ENCODE measurements around the gene KLK12. TPM values are rescaled to one million over a fixed set of nuclear protein-coding genes. Genes with fewer than 3 reads are reported as not detected.
"Not testable (repeated sequence)": the region's sequence is repeated elsewhere in the genome, so short reads cannot be mapped to it uniquely, and the experiment has no call there.

Gene KLK12
- total RNA-seq, 2 experiments from 2014 or later, result not detected

DNA sequence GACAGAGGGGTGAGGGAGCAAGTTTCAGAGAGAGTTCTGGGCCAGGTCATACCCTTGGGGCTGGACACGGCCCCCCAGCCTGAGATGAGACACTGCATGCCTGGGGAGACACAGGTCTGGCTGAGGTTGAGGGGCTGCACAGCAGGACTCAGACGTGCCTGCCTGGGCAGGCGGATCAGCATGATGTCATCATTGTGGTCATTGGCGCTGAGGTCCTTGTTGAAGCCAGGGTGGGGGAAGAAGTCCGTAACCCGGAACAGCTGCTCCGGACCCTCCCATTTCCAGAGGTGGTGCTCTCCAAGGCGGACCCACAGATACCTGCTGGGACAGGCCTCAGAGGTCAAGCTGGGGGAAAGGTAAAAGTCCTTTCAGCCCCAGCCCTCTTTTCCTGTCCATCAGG lies 28.4 kb downstream of the KLK12 start:
- H3K9me3 Mint-ChIP-seq, result no peaks in the 10 kb centered on the region
- no peak for DNase-seq
- CTCF ChIA-PET, result no interaction called here
- peaks cover 32% of the 10 kb centered on the region for H3K27me3 Mint-ChIP-seq (ENCODE audit: low read depth)
- intact Hi-C loops (cut with micrococcal nuclease), result no loop called here
- no peaks in the 10 kb centered on the region for H3K4me1 Mint-ChIP-seq (ENCODE audit: low read depth)
- H3K36me3 Mint-ChIP-seq (ENCODE audit: low read depth), result no peaks in the 10 kb centered on the region
- H3K27ac Mint-ChIP-seq, result no peak overlapping the region
- no peak overlapping the region for H3K4me3 Mint-ChIP-seq

DNA sequence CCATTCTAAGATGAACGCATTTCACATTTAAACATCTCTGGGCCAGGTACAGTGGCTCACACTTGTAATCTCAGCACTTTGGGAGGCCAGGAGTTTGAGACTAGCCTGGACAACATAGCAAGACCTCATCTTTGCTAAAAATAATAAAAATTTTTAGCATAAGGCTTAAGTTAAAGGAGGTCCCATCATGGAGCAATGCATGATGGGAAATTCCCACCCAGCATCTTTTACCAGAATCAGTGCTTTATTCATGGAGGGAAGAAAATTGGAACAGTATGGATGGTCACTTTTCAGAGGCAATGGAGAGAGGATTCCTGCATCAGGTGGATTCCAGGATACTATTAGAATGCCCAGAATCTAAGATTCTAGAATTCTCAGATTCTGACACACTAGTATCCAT lies 29.6 kb downstream of the KLK12 start:
- H3K36me3 Mint-ChIP-seq (ENCODE audit: low read depth), result no peaks in the 10 kb centered on the region
- no peak for DNase-seq
- no peaks in the 10 kb centered on the region for H3K4me1 Mint-ChIP-seq (ENCODE audit: low read depth)
- intact Hi-C loops (cut with micrococcal nuclease), result no loop called here
- no peaks in the 10 kb centered on the region for H3K9me3 Mint-ChIP-seq
- H3K27ac Mint-ChIP-seq, result no peak overlapping the region
- H3K4me3 Mint-ChIP-seq, result no peak overlapping the region
- peaks cover 32% of the 10 kb centered on the region for H3K27me3 Mint-ChIP-seq (ENCODE audit: low read depth)
- CTCF ChIA-PET, result no interaction called here

DNA sequence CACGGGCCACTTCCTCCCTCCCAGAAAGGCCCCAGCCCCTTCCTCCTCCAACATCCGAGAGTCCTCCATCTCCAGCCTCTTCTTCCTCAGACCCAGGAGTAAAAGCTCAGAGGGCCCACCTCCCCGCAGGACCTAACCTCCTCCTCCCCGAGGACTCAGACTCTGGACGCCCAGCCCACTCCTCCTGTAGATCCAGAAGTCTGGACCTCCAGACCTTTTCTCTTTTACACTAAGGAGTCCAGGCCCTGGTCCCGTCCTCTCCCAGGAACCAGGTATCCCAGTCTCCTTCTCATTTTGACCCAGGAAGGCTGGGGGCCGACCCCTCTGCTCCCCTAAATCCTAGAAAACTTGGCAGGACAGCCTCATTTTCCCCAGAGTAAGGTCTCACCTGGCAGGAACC lies 31.5 kb downstream of the KLK12 start:
- Mint-ChIP-seq H3K9me3 (no peaks in the 10 kb centered on the region), H3K4me1 (ENCODE audit: low read depth) (no peaks in the 10 kb centered on the region), H3K27ac (no peak overlapping the region), H3K36me3 (ENCODE audit: low read depth) (no peaks in the 10 kb centered on the region), H3K27me3 (ENCODE audit: low read depth) (peaks cover 38% of the 10 kb centered on the region), H3K4me3 (no peak overlapping the region)
- intact Hi-C loops (cut with micrococcal nuclease), result no loop called here
- CTCF ChIA-PET, result no interaction called here
- no peak for DNase-seq

DNA sequence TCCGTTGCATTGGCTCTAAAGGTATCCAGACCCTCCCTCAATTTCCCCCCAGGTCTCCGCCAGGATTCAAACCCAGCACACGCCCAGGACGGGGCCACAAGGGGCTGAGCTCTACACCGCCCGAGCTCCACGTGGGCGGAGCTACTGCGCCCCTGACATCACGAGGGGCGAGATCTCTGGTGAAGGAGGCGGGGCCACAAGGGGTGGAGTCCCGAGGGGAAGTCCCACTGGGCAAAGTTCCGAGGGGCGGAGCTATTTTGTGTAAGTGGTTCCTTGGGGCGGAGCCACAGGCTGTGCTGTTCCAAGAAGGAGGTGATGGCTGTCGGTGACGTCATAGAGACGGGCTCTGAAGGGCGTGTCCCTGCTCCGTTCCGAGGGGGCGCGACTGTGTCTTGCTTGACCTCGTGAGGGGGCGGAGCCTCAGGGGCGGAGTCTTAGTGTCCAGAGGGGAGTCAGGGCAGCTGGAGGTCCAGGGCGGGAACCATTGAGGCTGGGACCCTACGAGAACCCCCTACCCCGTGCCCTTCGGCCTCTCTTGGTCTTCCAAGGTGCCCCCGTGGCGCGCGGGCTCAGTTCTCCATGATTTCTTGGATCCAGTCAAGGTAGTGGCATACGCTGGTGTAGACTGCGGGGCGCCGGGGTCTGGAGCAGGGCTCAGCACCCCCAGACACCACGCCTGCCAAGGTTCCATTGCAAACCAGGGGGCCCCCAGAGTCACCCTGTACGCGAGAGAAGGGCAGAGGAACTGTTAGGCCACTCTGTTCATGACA lies 32.1 kb downstream of the KLK12 start:
- Mint-ChIP-seq H3K4me1 (ENCODE audit: low read depth) (no peaks in the 10 kb centered on the region), H3K9me3 (no peaks in the 10 kb centered on the region), H3K4me3 (no peak overlapping the region), H3K36me3 (ENCODE audit: low read depth) (no peaks in the 10 kb centered on the region), H3K27me3 (ENCODE audit: low read depth) (peaks cover 43% of the 10 kb centered on the region), H3K27ac (no peak overlapping the region)
- intact Hi-C loops (cut with micrococcal nuclease), result no loop called here
- DNase-seq, result peak; percentile 42
- CTCF ChIA-PET, result no interaction called here

DNA sequence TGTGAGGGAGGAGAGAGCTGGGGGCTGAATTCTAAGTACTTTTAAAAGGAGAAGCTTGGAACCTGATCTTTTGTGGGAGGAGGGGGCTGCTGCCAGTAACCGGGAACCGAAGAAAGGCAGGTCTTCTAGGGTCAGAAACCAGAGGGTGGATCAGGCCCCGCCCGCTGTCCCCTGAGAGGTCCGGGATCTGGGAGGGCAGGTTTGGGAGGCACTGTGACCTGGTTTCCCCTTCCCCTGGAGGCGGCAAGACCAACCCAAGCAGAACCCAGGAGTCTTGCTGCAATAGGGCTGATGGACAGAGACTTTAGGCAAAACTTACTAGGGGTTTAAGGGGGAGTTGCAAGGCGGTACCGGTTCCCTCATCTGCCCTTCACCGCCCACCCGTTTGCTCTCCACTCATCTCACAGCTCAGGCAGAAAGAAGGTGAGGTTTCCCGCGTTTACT lies 32.7 kb downstream of the KLK12 start:
- Mint-ChIP-seq H3K4me1 (ENCODE audit: low read depth) (no peaks in the 10 kb centered on the region), H3K27ac (no peak overlapping the region), H3K9me3 (no peaks in the 10 kb centered on the region), H3K27me3 (ENCODE audit: low read depth) (peaks cover 41% of the 10 kb centered on the region), H3K4me3 (no peak overlapping the region), H3K36me3 (ENCODE audit: low read depth) (no peaks in the 10 kb centered on the region)
- intact Hi-C loops (cut with micrococcal nuclease), result no loop called here
- CTCF ChIA-PET, result no interaction called here
- DNase-seq, result no peak

DNA sequence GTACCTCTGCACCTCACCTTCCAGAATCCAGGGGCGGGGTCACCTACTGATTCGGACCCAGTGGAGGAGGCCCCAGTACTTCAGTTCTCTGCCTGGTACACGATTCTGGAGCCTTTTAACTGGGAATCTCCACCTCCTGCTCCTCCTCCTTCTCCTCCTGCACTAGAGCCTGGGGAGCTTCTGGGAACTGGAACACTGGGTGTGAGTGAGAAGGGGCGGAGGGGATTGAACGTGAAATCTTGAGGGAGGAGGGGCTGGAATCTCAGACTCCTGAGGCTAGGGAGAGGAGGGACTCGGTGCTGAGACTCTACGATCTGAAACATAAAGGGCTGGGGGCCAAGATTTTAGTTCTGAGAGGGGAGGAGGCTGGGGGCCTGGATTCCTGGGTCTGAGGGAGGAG lies 33.3 kb downstream of the KLK12 start, which contains the start of gene KLK8:
KLK8 (minus strand) TSS at position 90 of the 400 bp plus-strand sequence. CDS start 437 bp downstream, outside the sequence.
- Mint-ChIP-seq H3K9me3 (no peaks in the 10 kb centered on the region), H3K27me3 (ENCODE audit: low read depth) (peaks cover 41% of the 10 kb centered on the region)

DNA sequence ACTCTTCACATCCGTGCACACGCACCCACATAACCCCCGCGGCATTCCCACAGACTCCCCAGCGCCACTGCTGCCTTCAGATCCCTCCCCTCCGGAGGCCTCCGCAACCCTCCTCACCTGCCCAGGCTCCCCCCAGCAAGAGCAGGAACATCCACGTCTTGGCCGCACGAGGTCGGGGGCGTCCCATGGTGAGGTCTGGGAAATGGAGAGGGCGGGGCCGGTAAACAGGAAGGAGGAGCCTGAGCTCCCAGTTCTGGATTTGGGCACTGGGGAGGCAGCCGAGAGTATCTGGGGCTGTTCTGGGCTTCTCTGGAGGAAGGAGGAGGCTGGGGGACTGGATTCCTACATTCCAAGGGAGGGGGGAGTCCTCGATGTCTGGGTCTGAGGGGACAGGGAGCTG lies 33.8 kb downstream of the KLK12 start:
- Mint-ChIP-seq H3K4me3 (no peak overlapping the region), H3K36me3 (ENCODE audit: low read depth) (no peaks in the 10 kb centered on the region), H3K27ac (no peak overlapping the region), H3K9me3 (no peaks in the 10 kb centered on the region), H3K27me3 (ENCODE audit: low read depth) (peaks cover 37% of the 10 kb centered on the region), H3K4me1 (ENCODE audit: low read depth) (no peaks in the 10 kb centered on the region)
- CTCF ChIA-PET, result no interaction called here
- intact Hi-C loops (cut with micrococcal nuclease), result no loop called here
- no peak for DNase-seq

More for the DNA sequence above, 33.3 kb downstream of the KLK12 start, which contains the start of gene KLK8:
- no peak within 1 kb of the TSS for H3K4me3 Mint-ChIP-seq
- CTCF ChIA-PET, result no interaction called here
- no peak for DNase-seq
- no peak within 1 kb of the TSS for H3K27ac Mint-ChIP-seq
- no peaks in the 10 kb centered on the region for H3K4me1 Mint-ChIP-seq (ENCODE audit: low read depth)
- intact Hi-C loops (cut with micrococcal nuclease), result no loop called here
- H3K36me3 Mint-ChIP-seq (ENCODE audit: low read depth), result no peaks in the 10 kb centered on the region

DNA sequence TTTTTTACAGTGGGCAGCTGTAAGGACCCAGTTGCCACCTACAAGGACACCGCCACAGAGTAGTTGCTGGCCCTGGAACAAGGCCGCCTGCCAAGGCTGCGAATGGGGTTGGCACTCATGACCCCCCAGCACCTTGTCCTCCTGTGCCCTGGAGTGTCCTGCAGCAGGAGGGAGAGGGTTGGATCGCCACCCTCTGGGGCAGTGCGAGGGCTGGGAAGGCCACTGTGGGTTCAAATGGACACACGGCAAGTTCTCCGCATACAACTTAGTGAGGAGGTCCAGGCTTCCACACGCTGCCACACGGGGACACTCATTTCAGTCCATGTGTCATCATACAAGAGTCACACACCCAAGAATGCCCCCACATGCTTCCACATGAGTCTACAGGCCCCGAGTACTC lies 34.4 kb downstream of the KLK12 start:
- H3K9me3 Mint-ChIP-seq, result no peaks in the 10 kb centered on the region
- H3K27ac Mint-ChIP-seq, result no peak overlapping the region
- no peak overlapping the region for H3K4me3 Mint-ChIP-seq
- intact Hi-C loops (cut with micrococcal nuclease), result no loop called here
- CTCF ChIA-PET, result no interaction called here
- H3K36me3 Mint-ChIP-seq (ENCODE audit: low read depth), result no peaks in the 10 kb centered on the region
- H3K27me3 Mint-ChIP-seq (ENCODE audit: low read depth), result peaks cover 37% of the 10 kb centered on the region
- no peak for DNase-seq
- H3K4me1 Mint-ChIP-seq (ENCODE audit: low read depth), result no peaks in the 10 kb centered on the region

DNA sequence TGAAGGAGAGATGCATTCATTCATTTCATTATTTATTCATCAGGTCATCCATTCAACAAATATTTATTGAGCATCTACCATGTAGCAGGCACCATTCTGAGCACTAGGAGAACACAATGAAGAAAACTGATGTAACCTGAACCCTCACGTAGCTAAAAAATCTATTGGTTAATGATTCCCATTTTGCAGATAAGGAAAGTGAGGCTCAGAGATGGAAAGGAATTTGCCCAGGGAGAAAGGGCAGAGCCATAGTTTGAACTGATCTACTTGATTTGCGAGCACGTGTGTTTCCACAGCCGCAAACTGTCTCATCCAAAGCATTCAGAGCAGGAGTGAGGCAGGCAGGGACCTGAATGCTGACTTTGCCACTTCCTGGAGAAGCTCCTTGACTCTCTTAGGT lies 36.1 kb downstream of the KLK12 start:
- Mint-ChIP-seq H3K4me1 (ENCODE audit: low read depth) (no peaks in the 10 kb centered on the region), H3K27ac (no peak overlapping the region), H3K9me3 (no peaks in the 10 kb centered on the region), H3K36me3 (ENCODE audit: low read depth) (no peaks in the 10 kb centered on the region), H3K4me3 (no peak overlapping the region), H3K27me3 (ENCODE audit: low read depth) (peaks cover 35% of the 10 kb centered on the region)
- no peak for DNase-seq
- CTCF ChIA-PET, result interaction anchor here (0.6 kb wide), 1 partner anchor 68 kb away, joined by 3 read pairs; no protein-coding TSS in a partner anchor
- intact Hi-C loops (cut with micrococcal nuclease), result no loop called here

DNA sequence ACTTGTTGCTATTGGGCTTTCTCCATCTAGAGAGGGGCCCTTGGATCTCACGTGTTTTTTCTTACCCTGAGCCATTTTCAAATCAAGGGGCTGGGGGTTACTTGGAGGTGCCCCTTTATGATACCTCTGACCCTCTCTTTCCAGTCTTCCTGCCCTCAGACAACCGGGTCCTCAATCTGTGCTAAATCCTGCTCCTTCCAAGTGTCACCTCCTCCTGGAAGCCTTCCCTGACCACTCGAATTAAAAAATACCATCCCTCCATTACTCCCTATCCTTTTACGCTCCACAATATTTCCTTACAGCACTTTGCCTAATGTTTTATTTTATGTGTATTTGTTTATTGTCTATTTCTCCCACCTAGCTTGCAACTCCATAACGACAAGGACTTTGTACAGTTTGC lies 36.7 kb downstream of the KLK12 start:
- CTCF ChIA-PET, result no interaction called here
- Mint-ChIP-seq H3K27ac (no peak overlapping the region), H3K4me3 (no peak overlapping the region), H3K9me3 (no peaks in the 10 kb centered on the region), H3K27me3 (ENCODE audit: low read depth) (peaks cover 35% of the 10 kb centered on the region), H3K36me3 (ENCODE audit: low read depth) (no peaks in the 10 kb centered on the region), H3K4me1 (ENCODE audit: low read depth) (no peaks in the 10 kb centered on the region)
- DNase-seq, result no peak
- intact Hi-C loops (cut with micrococcal nuclease), result no loop called here

DNA sequence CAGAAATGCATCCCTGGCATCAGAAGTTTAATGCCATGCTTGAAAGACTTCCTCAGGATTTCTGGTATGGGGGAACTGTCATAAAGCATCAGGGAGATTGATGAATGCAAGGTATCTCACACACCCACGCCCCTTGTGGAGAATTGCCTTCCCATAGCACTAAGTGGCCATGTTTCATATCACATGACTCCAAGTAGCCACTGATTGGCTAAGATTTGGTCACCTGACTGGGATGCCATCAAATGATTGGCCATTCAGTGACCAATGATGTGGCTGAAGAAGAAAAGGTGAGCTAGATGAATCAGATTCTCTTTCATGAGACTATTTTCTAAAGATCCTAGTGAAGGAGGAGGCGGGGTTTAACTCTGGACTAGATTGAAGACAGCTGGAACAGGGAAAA lies 40.7 kb downstream of the KLK12 start:
- intact Hi-C loops (cut with micrococcal nuclease), result no loop called here
- CTCF ChIA-PET, result no interaction called here
- Mint-ChIP-seq H3K27ac (no peak overlapping the region), H3K36me3 (ENCODE audit: low read depth) (no peaks in the 10 kb centered on the region), H3K27me3 (ENCODE audit: low read depth) (peaks cover 26% of the 10 kb centered on the region), H3K4me1 (ENCODE audit: low read depth) (no peaks in the 10 kb centered on the region), H3K9me3 (no peaks in the 10 kb centered on the region), H3K4me3 (no peak overlapping the region)
- no peak for DNase-seq

DNA sequence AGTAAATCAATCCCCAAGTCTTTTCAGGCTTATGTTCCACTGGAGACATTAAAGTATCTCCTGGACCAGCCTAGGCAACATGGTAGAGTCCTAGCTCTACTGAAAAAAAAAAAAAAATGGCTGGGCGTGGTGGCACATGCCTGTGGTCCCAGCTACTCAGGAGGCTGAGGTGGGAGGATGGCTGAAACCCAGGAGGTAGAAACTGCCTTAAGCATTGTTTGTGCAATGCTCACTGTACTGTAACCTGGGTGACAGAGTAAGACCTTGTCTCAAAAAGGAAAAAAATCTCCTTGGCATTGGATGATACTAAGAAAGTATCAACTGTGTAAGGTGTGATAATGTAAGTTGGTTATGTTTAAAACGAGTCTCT lies 42.2 kb downstream of the KLK12 start:
- Mint-ChIP-seq H3K27me3 (ENCODE audit: low read depth) (peaks cover 21% of the 10 kb centered on the region), H3K4me3 (no peak overlapping the region), H3K9me3 (no peaks in the 10 kb centered on the region), H3K27ac (no peak overlapping the region), H3K4me1 (ENCODE audit: low read depth) (no peaks in the 10 kb centered on the region), H3K36me3 (ENCODE audit: low read depth) (no peaks in the 10 kb centered on the region)
- CTCF ChIA-PET, result no interaction called here
- no peak for DNase-seq
- intact Hi-C loops (cut with micrococcal nuclease), result no loop called here

DNA sequence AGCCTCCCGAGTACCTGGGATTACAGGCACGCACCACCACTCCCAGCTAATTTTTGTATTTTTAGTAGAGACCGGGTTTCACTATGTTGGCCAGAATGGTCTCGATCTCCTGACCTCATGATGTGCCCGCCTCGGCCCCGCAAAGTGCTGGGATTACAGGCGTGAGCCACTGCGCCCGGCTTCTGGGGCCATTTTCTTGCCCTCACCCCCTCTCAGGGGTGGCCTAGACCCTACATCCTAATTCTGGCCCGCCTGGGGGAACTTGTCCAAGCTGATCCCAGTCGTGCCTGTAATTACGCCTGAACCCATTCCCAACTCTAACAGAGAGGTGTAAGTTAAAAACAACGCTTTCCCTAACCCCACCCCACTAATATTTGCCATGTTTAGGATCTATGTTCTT lies 50.4 kb downstream of the KLK12 start:
- intact Hi-C loops (cut with micrococcal nuclease); H3K27ac Mint-ChIP-seq; DNase-seq; H3K4me1 Mint-ChIP-seq (ENCODE audit: low read depth); H3K36me3 Mint-ChIP-seq (ENCODE audit: low read depth); H3K4me3 Mint-ChIP-seq; CTCF ChIA-PET; H3K9me3 Mint-ChIP-seq: not testable (repeated sequence)
- H3K27me3 Mint-ChIP-seq (ENCODE audit: low read depth), result peaks cover 40% of the 10 kb centered on the region

Data from activated naive CD4-positive, alpha-beta T cell treated with anti-CD3 and anti-CD28 coated beads for 36 hours (primary cell).